Mucosa of descending colon (tissue), 3 donors: ENCODE data around the gene ADA. TPM values are rescaled to one million over a fixed set of nuclear protein-coding genes. Genes with fewer than 3 reads are reported as not detected.

ENCODE experiments used
- ATAC-seq: fragments of 200-7000 bp; cut with Tn5 transposase; one replicate; pipeline ENCODE4 v1.9.1; 2020; ENCODE audit warnings: mild to moderate bottlenecking, moderate library complexity
- DNase-seq, 3 donors: peaks; one replicate each; pipeline ENCODE4 v3.0.0-alpha.2; 2020
- H3K36me3 ChIP-seq: fragments of 200-600 bp; one replicate; pipeline ENCODE4 v1.8.0; 2021; ENCODE audit warnings: low read depth, mild to moderate bottlenecking
- H3K4me1 ChIP-seq: fragments of 200-600 bp; one replicate; pipeline ENCODE4 v1.8.0; 2021; ENCODE audit warnings: low read depth, mild to moderate bottlenecking
- H3K4me3 ChIP-seq: fragments of 200-600 bp; one replicate; pipeline ENCODE4 v1.8.0; 2021; ENCODE audit warnings: mild to moderate bottlenecking
- H3K9me3 ChIP-seq: fragments of 200-600 bp; one replicate; pipeline ENCODE4 v1.8.0; 2021; ENCODE audit warnings: mild to moderate bottlenecking
- intact Hi-C, 2 donors: fragments of 100-400 bp; cut with DNase I in 1 of 2; cut with micrococcal nuclease in 1 of 2; formaldehyde crosslinking; loops; one replicate each; pipeline versions ENCODE4 v1.11.0 to v1.11.1; 2022; cut with DNase I, micrococcal nuclease
- total RNA-seq, 3 donors: library from RNA; stranded (reverse); fragmentation: NEBNext Ultra II Directional in 2 of 3; extraction: Animal tissue kit (Norgen Biotek cat#: 25700) in 2 of 3; gene quantifications; one replicate each; pipeline versions ENCODE4 v1.2.1 to v1.2.4, GENCODE V29; 2021 to 2023
- TF ChIP-seq, protein P1 (sequence below): fragments of 200-600 bp; IDR thresholded peaks from one replicate; pipeline ENCODE4 v1.8.0; 2022; ENCODE audit warnings: antibody characterized with exemption, mild to moderate bottlenecking
- donor health status: DM: no; HTN: no; CAD: no; lungs with moderate emphysema.
- donor health status: DM: no; HTN: no; CAD: no.
- donor health status: DM: no; HTN: yes; CAD: no.

The ADA gene
- total RNA-seq, 3 donors from 2014 or later, result 2.2 to 6.9 (median 5.9) TPM

DNA sequence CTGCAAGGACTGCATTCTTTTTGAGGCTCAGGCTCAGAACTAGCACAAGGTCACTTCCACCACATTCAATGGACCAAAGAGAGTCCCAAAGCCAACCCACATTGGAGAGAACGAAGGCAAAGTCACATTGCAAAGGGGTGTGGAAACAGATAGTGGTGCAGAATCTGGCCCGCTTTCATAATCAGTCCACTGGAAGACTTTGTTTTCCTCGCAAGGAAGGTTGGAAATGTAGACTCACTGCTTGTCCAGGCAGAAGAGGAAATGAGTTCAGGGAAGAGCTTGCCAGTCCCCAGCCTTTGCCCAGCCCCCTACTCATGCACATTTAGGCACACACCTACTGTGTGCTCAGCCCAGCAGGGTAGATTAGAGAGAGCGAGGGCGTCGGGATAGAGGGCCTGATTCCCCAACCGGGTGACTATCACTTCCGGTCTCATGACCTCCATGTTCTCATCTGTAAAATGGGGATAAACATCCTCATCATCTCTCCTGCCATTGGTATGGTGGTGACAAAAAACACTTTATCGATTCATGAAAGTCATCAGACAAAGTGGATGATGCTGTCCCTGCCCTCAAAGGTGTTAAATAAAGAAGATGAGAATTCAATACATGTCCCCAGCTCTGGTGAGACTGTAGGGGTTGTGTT is 39.4 kb upstream of the ADA start:
- H3K9me3 ChIP-seq, result no peaks in the 10 kb centered on the region
- ATAC-seq (no peak), DNase-seq (no peak)
- TF ChIP-seq, protein P1, sequence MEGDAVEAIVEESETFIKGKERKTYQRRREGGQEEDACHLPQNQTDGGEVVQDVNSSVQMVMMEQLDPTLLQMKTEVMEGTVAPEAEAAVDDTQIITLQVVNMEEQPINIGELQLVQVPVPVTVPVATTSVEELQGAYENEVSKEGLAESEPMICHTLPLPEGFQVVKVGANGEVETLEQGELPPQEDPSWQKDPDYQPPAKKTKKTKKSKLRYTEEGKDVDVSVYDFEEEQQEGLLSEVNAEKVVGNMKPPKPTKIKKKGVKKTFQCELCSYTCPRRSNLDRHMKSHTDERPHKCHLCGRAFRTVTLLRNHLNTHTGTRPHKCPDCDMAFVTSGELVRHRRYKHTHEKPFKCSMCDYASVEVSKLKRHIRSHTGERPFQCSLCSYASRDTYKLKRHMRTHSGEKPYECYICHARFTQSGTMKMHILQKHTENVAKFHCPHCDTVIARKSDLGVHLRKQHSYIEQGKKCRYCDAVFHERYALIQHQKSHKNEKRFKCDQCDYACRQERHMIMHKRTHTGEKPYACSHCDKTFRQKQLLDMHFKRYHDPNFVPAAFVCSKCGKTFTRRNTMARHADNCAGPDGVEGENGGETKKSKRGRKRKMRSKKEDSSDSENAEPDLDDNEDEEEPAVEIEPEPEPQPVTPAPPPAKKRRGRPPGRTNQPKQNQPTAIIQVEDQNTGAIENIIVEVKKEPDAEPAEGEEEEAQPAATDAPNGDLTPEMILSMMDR, result no peak
- no peaks in the 10 kb centered on the region for H3K4me1 ChIP-seq
- no peak overlapping the region for H3K4me3 ChIP-seq
- intact Hi-C loops, result no loop called here
- no peaks in the 10 kb centered on the region for H3K36me3 ChIP-seq

DNA sequence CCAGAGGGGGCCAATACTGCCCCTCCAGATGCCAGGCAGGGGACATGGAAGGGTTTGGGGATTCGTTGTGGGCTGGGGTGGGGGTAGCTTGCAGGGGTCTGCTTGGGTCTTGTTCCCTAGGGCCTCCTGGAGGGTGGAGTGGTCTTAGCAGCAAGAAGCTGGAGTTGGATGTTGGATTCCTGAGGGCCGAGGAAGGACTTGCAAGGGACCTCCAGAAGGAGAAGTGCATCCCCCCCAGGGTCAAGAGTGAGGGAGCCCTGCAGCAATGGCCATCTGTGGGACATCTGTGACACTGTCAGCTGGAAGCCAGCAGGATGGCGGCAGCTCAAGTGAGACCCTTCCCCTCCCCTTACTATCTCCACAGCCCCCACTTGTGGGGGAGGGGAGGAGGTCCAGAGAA is 38.3 kb upstream of the ADA start:
- Histone ChIP-seq H3K4me3 (no peak overlapping the region), H3K9me3 (no peaks in the 10 kb centered on the region), H3K36me3 (no peaks in the 10 kb centered on the region), H3K4me1 (no peaks in the 10 kb centered on the region)
- ATAC-seq (no peak), DNase-seq (no peak)
- TF ChIP-seq, protein P1, result no peak
- intact Hi-C loops, result loop anchor here (5.0 to 10.0 kb wide), 3 partner anchors 42 to 177 kb away; no protein-coding TSS in a partner anchor

DNA sequence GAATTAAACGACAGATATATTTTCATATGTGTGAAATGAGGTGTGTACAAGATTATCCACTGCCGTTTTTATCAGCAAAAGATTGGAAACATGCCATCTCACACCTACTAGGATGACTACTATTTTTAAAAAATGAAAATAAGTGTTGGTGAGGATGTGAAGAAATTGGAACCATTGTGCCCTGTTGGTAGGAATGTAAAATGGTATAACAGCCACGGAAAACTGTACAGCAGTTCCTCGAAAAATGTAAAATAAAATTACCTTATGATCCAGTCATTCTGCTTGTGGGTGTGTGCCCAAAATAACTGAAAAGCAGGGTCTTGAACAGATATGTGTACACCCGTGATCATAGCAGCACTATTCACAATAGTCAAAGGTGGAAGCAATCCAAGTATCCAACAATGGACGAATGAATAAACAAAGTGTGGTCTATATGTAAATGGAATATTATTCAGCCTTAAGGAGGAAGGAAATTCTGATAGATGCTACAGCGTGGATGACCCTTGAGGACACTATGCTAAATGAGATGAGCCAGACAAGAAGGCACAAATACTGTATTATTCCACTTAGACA is 36.6 kb upstream of the ADA start:
- intact Hi-C loops, result loop anchor here (5.0 to 10.0 kb wide), 3 partner anchors 44 to 179 kb away; no protein-coding TSS in a partner anchor
- no peak overlapping the region for H3K4me3 ChIP-seq
- no peaks in the 10 kb centered on the region for H3K36me3 ChIP-seq
- no peaks in the 10 kb centered on the region for H3K4me1 ChIP-seq
- TF ChIP-seq, protein P1, result no peak
- H3K9me3 ChIP-seq, result no peaks in the 10 kb centered on the region
- ATAC-seq, result no peak
- no peak for DNase-seq

DNA sequence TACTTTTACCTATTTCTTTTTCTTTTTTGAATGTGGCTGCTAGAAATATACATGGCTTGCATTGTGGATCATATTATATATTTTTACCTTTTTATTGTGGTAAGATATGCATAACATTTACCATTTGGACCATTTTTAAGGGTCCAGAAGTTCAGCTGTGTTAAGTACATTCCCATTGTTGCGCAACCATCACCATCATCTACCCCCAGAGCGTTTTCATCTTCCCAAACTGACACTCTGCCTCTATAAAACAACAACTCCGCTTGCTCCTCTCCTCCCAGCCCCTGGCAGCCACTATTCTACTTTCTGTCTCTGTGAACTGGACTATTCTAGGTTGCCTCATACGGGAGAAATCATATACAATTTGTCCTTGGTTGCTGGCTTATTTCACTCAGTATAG is 35.4 kb upstream of the ADA start:
- Histone ChIP-seq H3K36me3 (no peaks in the 10 kb centered on the region), H3K9me3 (no peaks in the 10 kb centered on the region), H3K4me1 (no peaks in the 10 kb centered on the region), H3K4me3 (no peak overlapping the region)
- intact Hi-C loops, result loop anchor here (5.0 to 10.0 kb wide), 3 partner anchors 45 to 180 kb away; no protein-coding TSS in a partner anchor
- DNase-seq (no peak), ATAC-seq (no peak)
- TF ChIP-seq, protein P1, result no peak

DNA sequence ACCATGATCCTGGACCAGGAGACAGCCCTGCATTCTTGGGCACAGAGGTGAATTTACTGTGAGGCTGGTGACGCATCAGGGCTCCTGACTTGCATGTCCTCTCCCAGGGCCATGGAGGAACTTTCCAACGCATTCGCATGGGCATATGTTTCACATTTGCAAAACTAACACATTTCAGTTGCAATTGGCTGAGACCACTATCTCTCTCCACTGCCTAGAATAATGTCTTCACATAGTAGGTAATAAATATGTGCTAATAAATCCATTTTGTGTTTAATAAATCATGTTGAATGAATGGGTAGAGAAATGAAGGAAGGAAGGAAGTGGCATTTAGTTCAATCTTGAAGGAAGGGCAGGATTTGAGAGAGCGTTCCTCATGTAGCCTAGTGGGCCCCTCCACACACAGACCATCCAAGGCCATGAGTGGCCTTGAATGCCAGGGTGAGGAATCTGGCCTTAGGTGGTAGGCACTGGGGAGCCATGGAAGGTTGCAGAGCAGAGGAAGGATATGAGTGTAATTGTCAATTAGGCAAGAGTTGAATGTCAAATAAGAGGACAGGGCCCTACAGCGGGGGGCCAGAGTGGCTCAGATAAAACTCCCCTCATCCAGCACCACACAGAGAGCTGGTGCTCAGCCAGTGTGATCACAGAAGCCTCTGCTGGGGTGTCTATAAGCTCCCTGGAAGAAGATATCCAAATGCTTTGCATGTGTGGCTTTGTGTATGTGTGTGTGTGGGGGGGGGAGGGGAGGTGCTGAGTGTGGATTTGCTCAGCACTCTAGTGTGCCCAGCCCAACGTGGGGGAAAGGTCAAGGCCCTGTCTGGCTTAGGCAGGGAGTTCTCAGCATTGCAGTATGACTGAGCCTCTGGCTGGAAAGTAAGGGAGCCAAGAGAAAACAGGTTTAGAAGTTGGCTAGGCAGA is 32.8 kb upstream of the ADA start:
- Histone ChIP-seq H3K4me1 (no peaks in the 10 kb centered on the region), H3K36me3 (no peaks in the 10 kb centered on the region), H3K4me3 (no peak overlapping the region), H3K9me3 (no peaks in the 10 kb centered on the region)
- ATAC-seq (peak; percentile 31), DNase-seq (peak in 2 of 3 donors; percentile 38 to 46)
- TF ChIP-seq, protein P1, result no peak
- intact Hi-C loops, result loop anchor here in 1 of 2 donors (2.0 to 10.0 kb wide), 2 partner anchors 48 to 180 kb away; no protein-coding TSS in a partner anchor
